ENCODE results near the gene TRIM29.

TRIM29 gene

GRCh38 chr11:120126620-120127019 is 11.3 kb downstream of the TRIM29 start:
- no peak for ATAC-seq (ENCODE audit: low read depth)
- Mint-ChIP-seq H3K4me3 (no peak overlapping the region), H3K9me3 (no peaks in the 10 kb centered on the region), H3K4me1 (no peaks in the 10 kb centered on the region), H3K36me3 (no peaks in the 10 kb centered on the region), H3K27me3 (peaks cover 11% of the 10 kb centered on the region), H3K27ac (no peak overlapping the region)
- no peak for DNase-seq (ENCODE audit: low spot score in 2 of 2)

- Mint-ChIP-seq H3K4me3 (no peak overlapping the region), H3K9me3 (no peaks in the 10 kb centered on the region), H3K4me1 (no peaks in the 10 kb centered on the region), H3K36me3 (no peaks in the 10 kb centered on the region), H3K27ac (no peak overlapping the region), H3K27me3 (peaks cover 9% of the 10 kb centered on the region)
- ATAC-seq (ENCODE audit: low read depth) (no peak), DNase-seq (ENCODE audit: low spot score in 2 of 2) (no peak)
Measured at GRCh38 chr11:120125509-120125908, 12.4 kb downstream of the TRIM29 start.

DNA sequence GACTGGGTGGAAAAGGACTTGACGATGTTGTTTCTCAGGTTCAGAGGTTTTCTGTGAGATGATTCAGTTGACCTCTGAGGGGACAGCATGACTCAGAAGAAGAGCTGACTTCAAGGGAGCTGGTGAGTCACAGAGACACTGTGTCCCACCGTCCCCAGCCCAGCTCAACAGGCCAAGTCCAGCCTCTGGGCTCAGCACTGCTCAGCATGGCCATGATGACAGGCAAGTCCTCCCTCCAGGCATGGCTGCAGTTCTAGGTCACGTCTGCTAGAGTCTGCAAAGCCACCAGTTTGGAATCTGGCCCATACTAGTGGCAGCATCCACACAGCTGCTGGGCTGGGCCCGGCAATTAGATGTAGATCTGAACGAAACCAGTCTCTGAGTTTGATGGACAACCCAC is 12.9 kb downstream of the TRIM29 start:
- H3K4me3 Mint-ChIP-seq = no peak overlapping the region
- peaks cover 11% of the 10 kb centered on the region for H3K27me3 Mint-ChIP-seq
- no peaks in the 10 kb centered on the region for H3K4me1 Mint-ChIP-seq
- ATAC-seq (ENCODE audit: low read depth) (no peak), DNase-seq (ENCODE audit: low spot score in 2 of 2) (no peak)
- H3K27ac Mint-ChIP-seq = no peak overlapping the region
- H3K9me3 Mint-ChIP-seq = no peaks in the 10 kb centered on the region
- no peaks in the 10 kb centered on the region for H3K36me3 Mint-ChIP-seq

DNA sequence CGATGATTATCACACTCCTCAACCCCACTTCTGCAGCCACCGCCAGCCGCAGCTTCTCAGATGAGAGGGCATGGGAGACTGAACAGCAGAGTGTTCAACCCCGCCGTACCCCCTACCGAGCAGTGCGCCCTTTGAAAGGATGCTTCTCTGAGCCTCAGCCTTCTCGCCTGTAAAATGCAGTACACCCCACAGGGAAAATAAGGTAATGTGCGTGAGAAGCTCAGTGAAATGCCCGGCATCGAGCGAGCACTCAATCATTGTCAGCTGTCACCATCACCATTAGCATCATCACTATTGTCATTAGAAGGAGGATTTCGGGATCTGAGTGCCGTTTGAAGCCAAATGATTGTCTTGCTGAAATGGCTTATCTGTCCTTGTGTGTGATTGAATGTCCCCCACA is 13.6 kb downstream of the TRIM29 start:
- no peak for ATAC-seq (ENCODE audit: low read depth)
- no peak for DNase-seq (ENCODE audit: low spot score in 2 of 2)
- peaks cover 13% of the 10 kb centered on the region for H3K27me3 Mint-ChIP-seq
- no peak overlapping the region for H3K4me3 Mint-ChIP-seq
- H3K27ac Mint-ChIP-seq = no peak overlapping the region
- H3K36me3 Mint-ChIP-seq = no peaks in the 10 kb centered on the region
- no peaks in the 10 kb centered on the region for H3K9me3 Mint-ChIP-seq
- no peaks in the 10 kb centered on the region for H3K4me1 Mint-ChIP-seq

GRCh38 chr11:120123946-120124345 is 14.0 kb downstream of the TRIM29 start:
- DNase-seq (ENCODE audit: low spot score in 2 of 2) (no peak), ATAC-seq (ENCODE audit: low read depth) (no peak)
- Mint-ChIP-seq H3K36me3 (no peaks in the 10 kb centered on the region), H3K4me3 (no peak overlapping the region), H3K27ac (no peak overlapping the region), H3K9me3 (no peaks in the 10 kb centered on the region), H3K27me3 (peaks cover 13% of the 10 kb centered on the region), H3K4me1 (no peaks in the 10 kb centered on the region)

GRCh38 chr11:120122924-120123683 is 14.8 kb downstream of the TRIM29 start:
- no peak for DNase-seq (ENCODE audit: low spot score in 2 of 2)
- peaks cover 18% of the 10 kb centered on the region for H3K27me3 Mint-ChIP-seq
- H3K36me3 Mint-ChIP-seq = no peaks in the 10 kb centered on the region
- H3K4me3 Mint-ChIP-seq = no peak overlapping the region
- no peak overlapping the region for H3K27ac Mint-ChIP-seq
- no peak for ATAC-seq (ENCODE audit: low read depth)
- no peaks in the 10 kb centered on the region for H3K9me3 Mint-ChIP-seq
- no peaks in the 10 kb centered on the region for H3K4me1 Mint-ChIP-seq

DNA sequence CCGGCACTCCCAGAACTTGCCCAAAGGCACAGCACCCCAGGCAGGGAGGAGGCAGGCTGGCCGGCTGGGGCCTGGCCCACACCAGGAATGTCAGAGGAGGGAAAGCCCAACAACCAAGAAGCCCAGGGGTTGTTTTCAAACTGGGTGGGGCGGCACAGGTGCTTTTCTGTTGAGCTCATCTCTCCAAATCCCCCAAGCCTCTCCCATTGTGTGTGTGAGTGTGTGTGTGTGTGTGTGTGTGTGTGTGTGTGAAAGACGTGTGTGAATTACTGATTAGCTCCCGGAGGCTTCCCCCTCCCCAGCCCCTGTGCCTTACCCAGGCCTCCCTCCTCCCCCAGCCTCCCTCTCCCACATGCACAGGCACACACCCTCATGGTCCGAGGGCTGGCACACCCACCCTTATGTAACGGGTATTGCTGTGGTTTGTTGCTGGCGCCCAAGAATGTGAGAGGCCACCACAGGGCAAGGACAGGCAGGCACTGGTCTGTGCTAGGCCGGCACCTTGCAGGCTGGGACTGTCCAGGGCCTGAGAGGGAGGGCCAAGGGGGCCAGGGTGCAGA is 15.9 kb downstream of the TRIM29 start:
- Mint-ChIP-seq H3K27me3 (peaks cover 15% of the 10 kb centered on the region), H3K36me3 (no peaks in the 10 kb centered on the region), H3K4me1 (no peaks in the 10 kb centered on the region), H3K9me3 (no peaks in the 10 kb centered on the region), H3K4me3 (no peak overlapping the region), H3K27ac (no peak overlapping the region)
- DNase-seq (ENCODE audit: low spot score in 2 of 2) = no peak
- ATAC-seq (ENCODE audit: low read depth) = no peak

DNA sequence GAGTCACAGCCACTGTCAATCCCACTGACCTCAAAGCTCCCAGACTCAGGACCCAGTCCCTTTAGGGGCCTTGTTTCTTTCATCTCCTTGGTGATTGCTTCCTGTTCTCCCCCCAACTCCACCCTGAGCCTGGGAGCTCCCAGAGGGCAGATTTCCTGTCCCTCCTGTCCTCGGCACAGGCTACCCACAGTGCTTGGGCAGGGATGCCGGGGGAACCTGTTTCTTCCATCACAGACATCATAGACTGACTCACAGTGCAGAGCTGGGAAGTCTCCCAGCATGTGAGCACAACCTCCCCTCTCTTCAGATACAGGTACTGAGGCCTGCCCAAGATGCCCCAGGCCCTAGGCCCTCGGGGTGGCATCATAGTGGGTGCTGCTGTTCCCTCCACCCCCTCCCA is 16.6 kb downstream of the TRIM29 start:
- DNase-seq (ENCODE audit: low spot score in 2 of 2) (no peak), ATAC-seq (ENCODE audit: low read depth) (no peak)
- H3K4me3 Mint-ChIP-seq = no peak overlapping the region
- no peaks in the 10 kb centered on the region for H3K36me3 Mint-ChIP-seq
- H3K27me3 Mint-ChIP-seq = peaks cover 13% of the 10 kb centered on the region
- H3K27ac Mint-ChIP-seq = no peak overlapping the region
- no peaks in the 10 kb centered on the region for H3K9me3 Mint-ChIP-seq
- no peaks in the 10 kb centered on the region for H3K4me1 Mint-ChIP-seq

GRCh38 chr11:120120805-120121335 is 17.0 kb downstream of the TRIM29 start:
- no peak for ATAC-seq (ENCODE audit: low read depth)
- no peaks in the 10 kb centered on the region for H3K4me1 Mint-ChIP-seq
- no peaks in the 10 kb centered on the region for H3K36me3 Mint-ChIP-seq
- DNase-seq (ENCODE audit: low spot score in 2 of 2) = no peak
- H3K27me3 Mint-ChIP-seq = peaks cover 13% of the 10 kb centered on the region
- H3K9me3 Mint-ChIP-seq = no peaks in the 10 kb centered on the region
- no peak overlapping the region for H3K27ac Mint-ChIP-seq
- H3K4me3 Mint-ChIP-seq = no peak overlapping the region

DNA sequence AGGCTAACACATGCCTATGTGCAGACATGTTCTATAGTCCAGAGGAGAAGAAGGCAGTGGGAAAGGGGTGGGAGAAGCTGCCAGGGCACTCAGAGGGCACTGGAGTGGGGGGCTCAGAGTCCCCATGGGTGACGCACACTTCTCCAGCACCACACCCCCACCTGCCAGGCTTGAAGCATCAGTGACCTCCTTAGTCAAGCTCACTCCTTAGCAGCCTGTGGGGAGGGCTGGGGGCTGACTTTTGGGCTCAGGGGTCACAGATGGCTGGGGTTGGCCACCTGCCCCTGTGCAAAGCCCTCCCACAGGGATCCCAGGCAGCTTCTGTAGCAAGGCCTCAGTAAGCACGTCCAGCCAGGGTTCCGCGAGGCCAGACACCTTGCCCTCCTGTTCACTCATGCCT is 18.8 kb downstream of the TRIM29 start:
- no peak for ATAC-seq (ENCODE audit: low read depth)
- H3K27me3 Mint-ChIP-seq = peaks cover 14% of the 10 kb centered on the region
- H3K27ac Mint-ChIP-seq = no peak overlapping the region

DNA sequence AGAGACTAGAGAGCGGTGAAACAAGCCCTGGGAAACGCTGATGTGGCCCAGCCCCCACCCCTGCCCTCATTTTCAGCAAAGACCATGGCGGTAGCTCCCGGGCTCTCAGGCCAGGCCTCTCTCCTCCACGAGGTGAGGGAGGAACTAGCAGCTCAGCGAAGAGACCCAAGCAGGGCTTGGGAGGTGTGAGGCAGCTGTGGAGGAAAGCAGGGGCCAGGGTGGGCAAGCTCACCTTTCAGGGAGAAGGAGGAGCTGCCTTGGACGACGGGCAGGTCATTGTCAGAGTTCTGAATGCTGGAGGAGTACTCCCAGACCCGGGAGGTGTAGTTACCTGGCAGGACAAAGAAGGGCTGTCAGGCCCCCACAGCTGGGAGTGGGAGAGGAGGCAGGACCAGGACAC is 19.9 kb downstream of the TRIM29 start:
- Mint-ChIP-seq H3K27me3 (peaks cover 15% of the 10 kb centered on the region), H3K27ac (no peak overlapping the region), H3K4me1 (no peaks in the 10 kb centered on the region), H3K36me3 (no peaks in the 10 kb centered on the region), H3K9me3 (no peaks in the 10 kb centered on the region), H3K4me3 (no peak overlapping the region)
- no peak for DNase-seq (ENCODE audit: low spot score in 2 of 2)
- ATAC-seq (ENCODE audit: low read depth) = no peak

More for the DNA sequence above, 18.8 kb downstream of the TRIM29 start:
- Mint-ChIP-seq H3K9me3 (no peaks in the 10 kb centered on the region), H3K36me3 (no peaks in the 10 kb centered on the region), H3K4me1 (no peaks in the 10 kb centered on the region), H3K4me3 (no peak overlapping the region)
- DNase-seq (ENCODE audit: low spot score in 2 of 2) = no peak

GRCh38 chr11:120116966-120117365 is 20.9 kb downstream of the TRIM29 start:
- H3K9me3 Mint-ChIP-seq = no peaks in the 10 kb centered on the region
- H3K27ac Mint-ChIP-seq = no peak overlapping the region
- H3K36me3 Mint-ChIP-seq = no peaks in the 10 kb centered on the region
- DNase-seq (ENCODE audit: low spot score in 2 of 2) (no peak), ATAC-seq (ENCODE audit: low read depth) (no peak)
- no peaks in the 10 kb centered on the region for H3K4me1 Mint-ChIP-seq
- no peak overlapping the region for H3K4me3 Mint-ChIP-seq
- H3K27me3 Mint-ChIP-seq = peaks cover 15% of the 10 kb centered on the region

- DNase-seq (ENCODE audit: low spot score in 2 of 2) = no peak
- Mint-ChIP-seq H3K36me3 (no peaks in the 10 kb centered on the region), H3K4me3 (no peak overlapping the region), H3K27ac (no peak overlapping the region), H3K27me3 (peaks cover 18% of the 10 kb centered on the region), H3K4me1 (no peaks in the 10 kb centered on the region), H3K9me3 (no peaks in the 10 kb centered on the region)
- no peak for ATAC-seq (ENCODE audit: low read depth)
Measured at GRCh38 chr11:120115272-120116000, 22.5 kb downstream of the TRIM29 start.

DNA sequence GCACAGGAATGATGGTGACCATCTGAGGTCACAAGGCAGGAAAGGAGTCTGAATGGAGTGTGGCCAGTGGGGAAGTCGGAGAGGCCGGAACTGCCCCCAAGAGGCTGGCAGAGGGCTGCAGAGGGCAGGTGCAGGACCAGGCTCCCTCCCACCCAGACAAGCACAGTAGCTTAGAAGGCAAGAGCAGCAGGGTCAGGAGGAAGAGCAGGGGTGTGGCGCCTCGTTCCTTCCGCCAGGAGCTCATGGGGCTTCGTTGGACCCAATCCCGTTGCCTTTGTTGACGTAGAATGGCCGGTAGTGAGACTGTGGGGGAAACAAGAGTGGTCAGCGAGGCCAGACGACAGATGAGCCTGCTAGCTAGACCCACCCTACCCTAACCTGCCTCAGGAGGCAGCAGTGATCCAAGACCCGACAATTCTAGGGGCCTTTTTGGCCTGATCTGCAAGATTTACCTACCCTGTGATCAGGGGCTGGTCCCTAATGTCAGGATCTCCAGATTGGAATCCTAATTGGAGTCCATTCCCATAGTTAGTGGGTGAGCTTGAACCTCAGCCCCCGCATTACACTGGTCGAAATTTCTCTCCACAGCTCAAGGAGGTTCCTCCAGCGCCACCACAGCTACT is 25.6 kb downstream of the TRIM29 start:
- H3K9me3 Mint-ChIP-seq = no peaks in the 10 kb centered on the region
- no peak for ATAC-seq (ENCODE audit: low read depth)
- H3K27me3 Mint-ChIP-seq = peaks cover 11% of the 10 kb centered on the region
- no peaks in the 10 kb centered on the region for H3K36me3 Mint-ChIP-seq
- no peak overlapping the region for H3K4me3 Mint-ChIP-seq
- no peaks in the 10 kb centered on the region for H3K4me1 Mint-ChIP-seq
- DNase-seq (ENCODE audit: low spot score in 2 of 2) = no peak
- no peak overlapping the region for H3K27ac Mint-ChIP-seq
